GM12891 (cell line): ENCODE results near the gene SCP2.
"Not testable (repeated sequence)": the region's sequence is repeated elsewhere in the genome, so short reads cannot be mapped to it uniquely, and the experiment has no call there.

Experiments used
- PAX5 ChIP-seq: IDR thresholded peaks from 2 replicates; pipeline ENCODE4 v1.6.1; 2011; ENCODE audit warnings: low read length, moderate library complexity, mild to moderate bottlenecking; ENCODE audit not compliant: insufficient read depth, severe bottlenecking
- POLR2A ChIP-seq: IDR thresholded peaks from 2 replicates; pipeline ENCODE4 v1.6.1; 2011; ENCODE audit warnings: low read depth, low read length, control low read depth
- POLR2AphosphoS5 ChIP-seq: IDR thresholded peaks from 2 replicates; pipeline ENCODE4 v1.6.1; 2011; ENCODE audit warnings: low read depth, low read length, control low read depth
- POU2F2 ChIP-seq: IDR thresholded peaks from 2 replicates; pipeline ENCODE4 v1.6.1; 2011; ENCODE audit warnings: low read depth, mild to moderate bottlenecking, control low read depth, low read length, moderate library complexity
- SPI1 ChIP-seq: IDR thresholded peaks from 2 replicates; pipeline ENCODE4 v1.6.1; 2011; ENCODE audit warnings: low read depth, low read length, control low read depth
- TAF1 ChIP-seq: IDR thresholded peaks from 2 replicates; pipeline ENCODE4 v1.6.1; 2011; ENCODE audit warnings: low read depth, low read length, control low read depth

DNA sequence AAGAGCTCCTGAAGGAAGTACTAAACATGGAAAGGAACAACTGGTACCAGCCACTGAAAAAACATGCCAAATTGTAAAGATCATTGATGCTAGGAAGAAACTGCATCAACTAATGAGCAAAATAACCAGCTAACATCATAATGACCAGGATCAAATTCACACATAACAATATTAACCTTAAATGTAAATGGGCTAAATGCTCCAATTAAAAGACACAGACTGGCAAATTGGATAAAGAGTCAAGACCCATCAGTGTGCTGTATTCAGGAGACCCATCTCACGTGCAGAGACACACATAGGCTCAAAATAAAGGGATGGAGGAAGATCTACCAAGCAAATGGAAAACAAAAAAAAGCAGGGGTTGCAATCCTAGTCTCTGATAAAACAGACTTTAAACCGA is 79.5 kb downstream of the SCP2 start:
- not testable (repeated sequence) for TF ChIP-seq POLR2AphosphoS5, POLR2A, SPI1, TAF1, PAX5, POU2F2
